Stimulated activated CD8-positive, alpha-beta memory T cell treated with anti-CD3 and anti-CD28 coated beads, Interleukin-7, amount 100 ng/mL, for 24 hours (primary cell): ENCODE measurements around the gene IL22RA2.
"Not testable (repeated sequence)": the region's sequence is repeated elsewhere in the genome, so short reads cannot be mapped to it uniquely, and the experiment has no call there.

Experiments used
- DNase-seq: peaks from one replicate; pipeline ENCODE4 v3.0.0-alpha.2; 2020; ENCODE audit warnings: low read depth

Gene IL22RA2, protein sequence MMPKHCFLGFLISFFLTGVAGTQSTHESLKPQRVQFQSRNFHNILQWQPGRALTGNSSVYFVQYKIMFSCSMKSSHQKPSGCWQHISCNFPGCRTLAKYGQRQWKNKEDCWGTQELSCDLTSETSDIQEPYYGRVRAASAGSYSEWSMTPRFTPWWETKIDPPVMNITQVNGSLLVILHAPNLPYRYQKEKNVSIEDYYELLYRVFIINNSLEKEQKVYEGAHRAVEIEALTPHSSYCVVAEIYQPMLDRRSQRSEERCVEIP

DNA sequence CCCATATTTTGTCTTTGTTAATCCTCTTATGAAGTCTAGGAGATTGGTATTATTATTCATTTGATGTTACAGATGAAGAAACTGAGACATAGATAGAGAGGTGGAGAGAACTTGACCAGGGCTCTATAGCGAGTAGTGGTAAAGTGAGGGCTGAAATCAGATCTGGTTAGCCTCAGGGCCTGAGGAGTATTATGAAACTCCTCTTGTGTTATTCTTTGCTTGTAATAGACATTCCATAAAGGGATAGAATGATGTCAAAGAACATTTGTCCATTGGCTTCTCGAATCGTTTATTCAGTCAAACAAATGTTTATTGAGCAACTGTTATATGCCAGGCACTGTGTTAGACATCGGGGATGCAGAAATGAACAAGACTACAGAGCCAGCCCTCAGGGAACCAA, at the start of gene IL22RA2:
Gene IL22RA2 (minus strand): TSS at position 144 of the 400 bp plus-strand sequence. CDS start 11,895 bp downstream, outside the sequence.
- no peak for DNase-seq

DNA sequence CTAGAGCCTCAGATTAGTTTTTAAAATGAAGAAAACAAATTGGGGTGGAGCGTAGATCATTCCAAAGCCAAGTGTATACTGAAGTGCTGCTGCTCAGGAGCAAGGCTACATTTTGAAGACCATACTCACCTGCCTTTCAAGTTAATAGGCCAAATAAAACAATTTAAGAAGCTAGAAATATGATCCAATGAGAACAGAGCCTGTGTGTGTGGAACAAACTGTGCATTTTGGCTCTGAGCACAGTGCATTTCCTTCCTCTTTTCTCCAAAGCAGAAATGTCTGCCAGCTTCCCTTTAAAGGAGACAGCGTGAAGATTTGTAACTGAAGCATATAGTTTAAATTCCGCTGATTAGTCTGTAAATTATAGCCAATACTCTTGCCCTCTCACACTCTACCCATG, 48.9 kb upstream of the IL22RA2 start:
- no peak for DNase-seq

DNA sequence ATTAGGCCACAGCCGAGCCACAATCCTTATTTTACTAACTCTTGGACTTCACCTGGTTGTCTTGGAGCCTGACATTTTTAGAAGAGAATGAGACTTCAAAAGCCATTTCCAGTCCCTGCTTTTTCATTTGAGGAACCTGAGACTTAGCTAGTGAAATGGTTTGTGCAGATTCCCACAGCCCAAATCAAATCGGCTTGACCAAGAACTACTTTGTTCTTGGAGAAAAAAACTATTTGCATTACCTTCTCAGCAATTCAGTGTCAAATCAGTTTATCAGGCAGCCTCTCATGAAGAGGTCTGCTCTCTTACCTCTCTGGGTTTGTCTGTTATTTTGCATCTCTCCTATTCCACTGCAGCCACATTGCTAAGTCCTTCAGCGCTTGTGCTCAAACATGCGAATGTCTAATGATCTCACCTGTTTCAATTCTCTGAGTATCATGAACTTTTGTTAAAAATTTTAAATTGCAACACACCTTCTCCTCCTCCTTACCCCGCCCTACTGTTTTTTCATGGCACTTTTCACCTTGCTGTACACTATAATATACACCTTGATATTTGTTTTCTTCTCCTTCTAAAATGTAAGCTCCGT, 46.3 kb upstream of the IL22RA2 start:
- no peak for DNase-seq

DNA sequence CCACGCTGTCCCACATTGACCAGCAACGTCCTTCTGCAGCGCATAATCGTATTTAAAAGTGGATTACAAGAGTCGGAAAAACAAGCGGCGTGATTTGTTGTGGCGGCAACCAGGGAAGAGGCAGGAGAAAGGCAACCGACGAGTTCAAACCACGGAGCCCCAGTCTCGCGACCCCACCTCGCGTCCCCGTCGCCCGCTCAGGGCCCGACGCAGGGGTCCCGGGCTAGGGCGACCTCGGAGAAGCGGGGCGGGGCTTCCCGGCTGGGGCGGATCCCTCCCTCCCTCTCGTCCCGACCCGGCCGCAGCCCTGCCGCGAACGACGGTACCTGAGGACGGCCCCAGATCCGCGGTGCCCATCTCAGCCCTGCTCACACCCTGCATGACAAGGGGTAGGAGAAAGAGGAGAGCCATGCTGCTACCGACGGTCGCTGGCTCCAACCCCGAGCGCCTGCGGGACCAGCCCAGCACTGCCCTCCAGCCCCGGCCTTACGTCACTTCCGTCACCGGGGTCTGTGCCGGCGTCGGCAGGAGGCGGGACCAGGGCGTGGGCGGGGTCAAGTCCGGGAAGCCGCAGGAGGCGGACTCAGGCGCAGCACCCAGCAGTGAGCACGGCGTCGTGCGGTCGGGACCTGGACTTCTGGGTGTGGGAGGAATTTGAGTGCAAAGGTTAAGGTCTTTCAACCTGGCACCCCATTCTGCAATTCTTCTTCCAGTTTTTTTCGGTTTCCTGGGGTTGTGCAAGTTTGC, 45.6 kb upstream of the IL22RA2 start, which contains the start of gene IFNGR1:
Gene IFNGR1 (minus strand): TSS at position 469 of the 747 bp plus-strand sequence. CDS start 58 bp downstream, at position 411.
- DNase-seq, result peak; percentile 93

DNA sequence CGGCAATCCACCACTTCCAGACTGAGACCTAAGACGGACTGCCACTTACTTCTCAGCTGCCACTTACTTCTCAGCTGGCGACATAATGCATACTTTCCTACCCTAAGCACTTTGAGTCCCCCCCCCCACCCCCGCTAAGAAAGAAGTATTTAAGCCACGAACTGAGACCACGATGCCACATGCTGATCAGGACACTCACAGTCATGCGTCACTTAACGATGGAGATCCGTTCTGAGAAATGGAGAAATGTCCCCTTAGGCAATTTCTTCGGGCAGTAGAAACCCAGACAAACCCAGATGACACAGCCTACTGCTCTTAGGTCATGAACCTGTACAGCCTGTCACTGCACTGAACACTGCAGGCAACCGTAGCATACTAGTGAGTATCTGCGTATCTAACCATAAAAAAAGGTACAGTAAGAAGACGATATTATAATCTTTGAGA, 45.1 kb upstream of the IL22RA2 start:
- no peak for DNase-seq

DNA sequence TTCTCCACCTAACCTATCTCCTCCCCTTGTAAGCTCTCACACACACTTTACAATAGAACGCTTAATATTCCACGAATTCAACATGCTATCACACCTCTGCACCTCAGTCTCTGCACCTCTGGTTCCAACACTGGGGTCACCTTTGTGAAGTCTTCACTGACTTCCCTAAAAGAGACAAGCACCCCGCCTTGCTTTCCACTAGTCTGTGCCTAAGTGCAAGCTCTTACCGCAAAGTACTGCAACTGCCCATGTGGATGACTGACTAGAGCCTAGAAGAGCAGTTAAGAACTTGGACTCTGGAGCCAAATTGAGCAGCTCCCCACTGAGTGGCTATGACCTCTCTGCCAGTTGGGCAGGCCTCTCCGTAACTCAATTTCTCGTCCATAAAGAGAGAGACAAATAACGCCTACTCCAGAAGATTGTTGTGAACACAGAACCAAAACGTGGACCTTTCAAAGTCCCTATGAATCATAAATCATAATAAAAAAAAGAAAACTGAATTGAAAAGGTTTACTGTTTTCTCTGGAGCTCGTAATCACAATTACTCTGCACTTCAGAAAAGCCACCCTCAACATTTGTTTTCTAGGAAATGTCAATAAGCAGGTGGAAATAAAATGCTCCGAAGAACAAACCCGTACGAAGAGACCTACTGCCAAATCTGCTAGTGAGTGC, 44.5 kb upstream of the IL22RA2 start:
- DNase-seq, result no peak

DNA sequence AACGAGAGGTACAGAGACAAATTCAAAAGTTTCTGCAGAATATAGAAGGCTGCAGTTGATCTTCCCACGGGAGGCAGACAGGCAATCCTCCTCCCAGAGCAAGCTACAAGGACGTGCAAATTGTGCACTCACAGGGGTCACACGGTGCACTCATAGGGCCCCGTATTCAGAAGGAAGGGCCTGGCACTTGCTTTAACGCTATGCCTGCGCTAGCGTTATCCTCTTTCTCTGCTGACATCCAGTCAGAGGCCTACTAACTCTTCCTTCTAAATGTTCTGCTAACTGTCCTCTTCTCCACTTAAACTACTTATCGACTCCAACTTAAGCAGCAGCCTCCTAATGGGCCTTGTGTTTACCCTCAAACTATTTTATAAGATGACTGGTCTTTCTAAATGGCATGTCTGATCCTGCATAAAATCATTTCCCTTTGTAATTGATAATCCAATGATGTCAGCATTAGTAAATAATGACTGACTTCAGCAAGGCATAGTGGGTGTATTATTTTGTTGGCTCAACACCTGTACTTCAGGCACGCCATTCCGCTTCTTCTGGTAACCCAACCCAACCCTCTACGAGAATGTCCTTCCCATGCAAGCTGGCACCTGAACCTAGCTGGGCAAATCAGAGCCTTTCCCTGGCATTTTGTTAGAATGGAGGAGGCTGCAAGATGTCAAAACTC, 43.6 kb upstream of the IL22RA2 start:
- DNase-seq, result no peak

DNA sequence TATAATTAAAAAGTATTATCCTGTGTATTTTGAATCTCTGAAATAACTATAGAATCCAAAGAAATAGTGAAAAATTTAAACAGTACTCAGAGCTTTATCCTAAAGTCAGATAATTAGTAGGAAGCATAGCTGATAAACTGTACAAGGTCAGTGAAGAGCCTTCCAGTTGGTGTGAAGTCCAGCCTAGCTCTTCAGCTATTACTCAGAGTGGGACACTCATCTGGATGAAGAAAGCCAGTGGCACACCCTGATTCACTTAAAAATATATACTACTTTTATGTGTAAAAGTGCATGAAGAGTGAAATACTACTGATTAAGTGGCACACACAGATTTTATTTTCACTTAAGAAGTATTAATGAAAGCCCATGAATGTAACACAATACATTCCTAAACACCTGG, 42.7 kb upstream of the IL22RA2 start:
- DNase-seq, result no peak

DNA sequence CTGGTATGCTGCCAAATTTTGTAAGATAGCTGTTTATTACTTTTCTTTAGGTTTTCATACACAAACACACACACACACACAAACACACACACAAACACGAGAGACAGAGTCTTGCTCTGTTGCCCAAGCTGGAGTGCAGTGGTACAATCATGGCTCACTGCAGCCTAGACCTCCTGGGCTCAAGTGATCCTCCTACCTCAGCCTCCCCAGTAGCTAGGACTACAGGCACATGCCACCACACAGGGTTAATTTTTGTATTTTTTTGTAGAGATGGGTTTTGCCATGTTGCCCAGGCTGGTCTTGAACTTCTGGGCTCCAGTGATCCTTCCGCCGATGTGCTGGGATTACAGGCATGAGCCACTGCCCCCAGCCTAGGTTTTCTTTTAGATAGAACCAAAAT, 42.2 kb upstream of the IL22RA2 start:
- not testable (repeated sequence) for DNase-seq

DNA sequence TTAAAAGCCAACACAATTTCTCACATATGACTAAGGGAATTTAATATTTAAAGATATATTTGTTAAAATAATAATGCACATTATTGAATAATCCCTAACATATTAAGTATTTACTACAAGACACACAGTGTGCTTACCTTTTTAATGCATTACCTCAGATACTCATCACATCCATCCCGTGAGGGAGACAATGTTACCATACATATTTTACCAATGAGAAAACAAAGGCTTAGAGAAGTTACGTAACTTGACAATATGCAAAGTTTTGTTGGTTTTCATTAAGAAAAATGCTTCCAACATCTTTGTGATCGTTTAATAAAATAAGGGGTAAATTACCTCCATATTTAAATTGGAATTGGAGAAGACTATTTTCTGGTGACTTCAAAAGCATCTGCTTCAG, 41.5 kb upstream of the IL22RA2 start:
- DNase-seq, result no peak

DNA sequence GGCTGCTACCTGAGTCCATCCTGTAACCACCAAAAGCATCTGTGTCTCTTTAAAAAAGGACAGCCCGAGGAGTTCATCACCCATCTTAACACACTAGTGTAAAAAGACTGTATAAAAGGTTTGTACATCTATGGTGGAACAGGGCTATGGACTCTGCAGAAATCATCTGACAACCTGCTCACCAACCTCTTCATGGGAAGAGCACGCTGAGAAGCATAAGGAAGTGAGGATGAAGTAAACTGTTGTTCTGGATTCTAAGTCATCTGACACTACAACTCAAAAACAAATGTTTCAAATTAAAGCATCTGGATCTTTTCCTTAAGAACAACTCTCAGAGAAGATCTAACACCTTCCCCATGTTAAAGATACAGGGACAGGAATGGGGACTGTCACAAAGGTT, 40.4 kb upstream of the IL22RA2 start:
- DNase-seq, result no peak

DNA sequence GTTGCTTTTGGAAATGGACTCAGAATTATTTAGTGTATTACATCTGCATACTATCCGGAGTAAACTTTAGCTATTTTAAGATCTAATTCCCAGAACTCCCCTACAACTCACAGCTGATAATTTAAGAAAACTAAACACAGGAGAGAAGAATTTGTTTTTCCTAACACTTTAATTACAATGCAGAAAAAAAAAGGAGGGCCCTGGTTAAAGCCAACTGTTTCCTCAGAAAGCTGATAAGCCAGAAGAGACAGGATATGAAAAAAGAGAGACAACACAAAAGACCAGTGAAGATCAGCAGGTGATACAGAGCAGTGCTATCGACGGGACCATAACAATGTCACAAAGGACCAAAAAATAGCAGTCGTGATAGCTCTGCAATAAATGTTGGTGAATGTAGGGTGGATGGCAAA, 39.9 kb upstream of the IL22RA2 start:
- DNase-seq, result no peak

DNA sequence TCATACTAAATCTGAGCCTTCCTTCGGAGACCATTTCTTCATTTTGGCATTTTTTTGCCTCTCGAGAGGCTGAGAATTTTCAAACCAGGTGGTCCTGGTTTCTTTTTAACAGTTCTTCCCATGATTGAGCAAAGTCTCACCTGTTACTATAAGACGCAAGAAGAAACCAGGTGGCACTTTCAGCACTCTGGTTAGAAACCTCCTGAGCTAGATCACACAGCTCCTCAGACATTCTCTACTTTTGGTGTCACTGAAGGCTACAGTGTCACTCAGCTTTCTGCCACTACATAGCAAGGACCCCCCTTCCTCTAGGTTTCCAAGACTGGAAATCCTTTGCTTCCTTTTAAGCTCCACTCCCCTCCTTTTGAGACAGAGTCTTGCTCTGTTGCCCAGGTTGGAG, 38.5 kb upstream of the IL22RA2 start:
- DNase-seq, result no peak

DNA sequence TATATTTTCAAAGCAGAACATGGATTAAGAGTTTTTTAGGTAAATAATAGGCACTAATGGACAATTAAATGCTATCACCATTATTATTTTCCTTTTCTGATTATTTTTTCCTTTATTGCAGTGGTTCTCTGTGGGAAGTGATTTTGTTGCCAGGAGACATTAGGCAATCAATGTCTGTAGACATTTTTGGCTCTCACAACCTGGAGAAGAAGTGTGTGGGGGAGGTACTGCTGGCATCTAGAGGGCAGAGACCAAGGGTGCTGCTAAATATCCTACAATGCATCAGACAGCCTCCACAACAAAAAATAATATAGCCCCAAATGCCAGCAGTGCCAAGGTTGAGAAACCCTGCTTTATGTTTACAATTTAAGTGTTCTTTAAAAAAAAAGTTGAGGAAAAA, 37.5 kb upstream of the IL22RA2 start:
- DNase-seq, result no peak

DNA sequence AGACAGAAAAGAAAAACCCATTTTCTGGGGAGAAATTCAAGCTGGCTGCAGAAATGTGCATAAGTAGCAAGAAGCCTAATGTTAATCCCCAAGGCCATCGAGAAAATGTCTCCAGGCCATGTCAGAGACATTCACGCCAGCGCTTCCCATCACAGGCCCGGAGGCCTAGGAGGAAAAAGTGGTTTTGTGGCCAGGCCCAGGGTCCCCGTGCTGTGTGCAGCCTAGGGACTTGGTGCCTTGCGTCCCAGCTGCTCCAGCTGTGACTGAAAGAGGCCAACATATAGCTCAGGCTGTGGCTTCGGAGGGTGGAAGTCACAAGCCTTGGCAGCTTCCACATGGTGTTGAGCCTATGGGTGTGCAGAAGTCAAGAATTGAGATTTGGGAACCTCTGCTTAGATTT, 34.8 kb upstream of the IL22RA2 start:
- DNase-seq, result no peak

DNA sequence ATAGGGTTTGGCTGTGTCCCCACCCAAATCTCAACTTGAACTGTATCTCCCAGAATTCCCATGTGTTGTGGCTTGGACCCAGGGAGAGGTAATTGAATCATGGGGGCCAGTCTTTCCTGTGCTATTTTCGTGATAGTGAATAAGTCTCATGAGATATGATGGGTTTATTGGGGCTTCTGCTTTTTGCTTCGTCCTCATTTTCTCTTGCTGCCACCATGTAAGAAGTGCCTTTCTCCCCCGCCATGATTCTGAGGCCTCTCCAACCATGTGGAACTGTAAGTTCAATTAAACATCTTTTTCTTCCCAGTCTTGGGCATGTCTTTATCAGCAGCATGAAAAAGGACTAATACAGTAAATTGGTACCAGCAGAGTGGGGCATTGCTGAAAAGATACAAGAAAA, 34.0 kb upstream of the IL22RA2 start:
- not testable (repeated sequence) for DNase-seq

DNA sequence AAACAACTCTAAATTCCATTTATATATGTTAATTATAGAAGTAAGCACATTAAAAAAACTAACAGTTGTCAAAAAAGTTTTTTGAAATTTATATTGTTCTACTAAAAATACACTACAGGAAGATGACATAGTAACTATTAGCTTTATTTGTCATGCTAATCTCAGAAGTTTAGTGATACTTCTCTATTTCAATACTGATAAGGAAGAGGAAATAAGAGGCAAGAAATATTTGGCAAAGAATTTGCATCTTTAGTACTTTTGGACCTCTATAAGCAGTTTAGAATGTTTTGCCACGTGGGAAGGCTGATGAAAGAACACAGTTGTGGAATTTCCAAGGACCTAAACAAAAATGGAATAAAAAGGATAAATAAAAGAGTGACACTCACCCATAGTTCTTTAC, 33.1 kb upstream of the IL22RA2 start:
- no peak for DNase-seq

DNA sequence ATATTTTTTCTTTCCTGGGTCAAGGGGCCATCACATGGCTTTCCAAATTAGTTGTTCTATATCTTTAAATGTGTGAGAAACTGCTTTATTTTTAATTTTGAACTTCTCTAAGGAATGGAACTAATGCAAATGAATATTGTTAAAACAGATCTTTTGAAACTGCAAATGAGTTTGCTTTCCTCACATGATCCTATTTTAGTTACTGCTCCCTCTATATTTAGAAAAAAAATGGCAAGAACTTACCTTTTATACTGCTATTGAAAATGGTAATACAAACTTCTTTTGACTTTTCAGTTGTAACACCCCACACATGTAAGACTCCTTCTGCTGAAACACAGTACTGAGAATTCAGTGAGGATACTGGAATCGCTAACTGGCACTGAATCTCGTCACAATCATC, 29.8 kb upstream of the IL22RA2 start:
- no peak for DNase-seq

DNA sequence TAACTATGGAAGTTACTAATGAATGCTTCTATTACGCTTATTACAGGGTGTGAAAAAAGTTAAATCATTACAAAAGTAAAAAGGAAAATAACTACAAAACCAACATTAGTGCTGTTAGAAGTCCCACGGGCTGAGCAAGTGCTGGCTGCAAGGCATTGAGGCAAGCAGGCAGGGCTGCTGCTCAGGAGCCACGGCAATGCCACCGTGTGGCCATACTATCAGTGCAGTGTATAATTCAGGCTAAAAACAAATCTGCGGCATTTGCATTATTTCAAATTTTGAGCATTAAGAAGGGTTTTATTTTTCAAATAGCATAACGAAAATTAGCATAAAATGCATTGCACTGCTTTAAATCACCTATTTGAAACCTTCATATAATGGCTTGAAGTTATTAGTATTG, 28.6 kb upstream of the IL22RA2 start:
- no peak for DNase-seq

DNA sequence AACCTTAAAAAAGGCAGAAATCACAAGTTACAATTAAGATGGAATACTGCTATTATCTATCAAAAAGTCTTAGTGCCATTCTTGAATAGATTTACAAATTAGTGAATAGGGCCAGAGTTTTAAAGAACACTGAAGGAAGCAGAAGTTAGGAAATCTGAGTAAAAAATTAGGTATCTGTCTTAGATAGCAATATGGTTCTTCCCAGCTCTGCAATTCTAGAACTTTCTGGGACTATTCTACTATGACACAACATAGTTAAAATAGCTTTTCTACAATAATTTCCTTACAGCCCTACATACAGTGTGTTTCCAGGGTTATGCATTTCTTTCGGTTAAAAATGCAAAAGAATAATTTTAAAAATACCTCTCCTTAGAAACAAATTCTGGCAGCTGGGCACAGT, 27.6 kb upstream of the IL22RA2 start:
- DNase-seq, result no peak

DNA sequence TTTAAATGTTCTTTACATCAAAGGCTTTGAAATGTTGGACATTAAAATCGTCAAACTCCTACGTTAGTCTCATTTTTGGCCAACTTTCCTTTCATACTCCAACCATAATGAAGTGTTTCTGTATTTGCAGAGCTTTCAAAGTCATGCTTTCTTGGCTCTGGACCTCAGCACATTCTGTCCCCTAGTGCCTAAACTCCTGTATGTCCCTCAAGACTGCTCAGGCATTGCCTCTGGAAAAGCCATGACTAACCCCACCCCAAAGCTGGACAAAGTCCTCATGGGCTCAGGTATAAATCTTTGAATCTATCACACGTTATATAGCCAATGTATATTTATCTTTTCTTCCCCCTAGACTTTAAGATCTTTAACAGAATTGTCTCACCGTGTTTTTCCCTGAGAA, 26.8 kb upstream of the IL22RA2 start:
- DNase-seq, result no peak
